ENCODE data around the gene FIGN. TPM values are rescaled to one million over a fixed set of nuclear protein-coding genes. Genes with fewer than 3 reads are reported as not detected.

FIGN gene
- total and polyA plus RNA-seq, 2 of the 13 experiments (the other 11 are each of a cell fraction or from before 2014, with no cell fraction given) = 6.6 to 6.7 TPM

DNA sequence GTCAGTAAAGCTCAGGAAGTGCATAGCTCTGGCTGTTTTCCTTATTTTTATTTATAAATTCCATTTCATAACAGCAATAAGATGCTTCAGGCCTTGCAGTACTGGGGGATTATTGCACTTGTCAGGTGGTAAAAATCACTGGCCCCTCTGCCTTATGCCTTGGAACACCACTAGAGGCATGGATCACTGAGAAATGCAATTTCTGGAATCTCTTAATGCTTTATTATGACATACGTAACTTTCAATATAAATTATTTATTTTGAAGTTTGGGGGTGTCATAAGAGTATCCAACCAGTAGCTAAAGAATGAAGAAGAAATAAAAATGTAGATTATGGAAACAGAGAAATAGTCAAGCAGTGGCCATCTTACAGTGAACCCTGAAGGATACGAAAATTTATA, 183.1 kb downstream of the FIGN start (continued):
- TF ChIP-seq, protein P1, sequence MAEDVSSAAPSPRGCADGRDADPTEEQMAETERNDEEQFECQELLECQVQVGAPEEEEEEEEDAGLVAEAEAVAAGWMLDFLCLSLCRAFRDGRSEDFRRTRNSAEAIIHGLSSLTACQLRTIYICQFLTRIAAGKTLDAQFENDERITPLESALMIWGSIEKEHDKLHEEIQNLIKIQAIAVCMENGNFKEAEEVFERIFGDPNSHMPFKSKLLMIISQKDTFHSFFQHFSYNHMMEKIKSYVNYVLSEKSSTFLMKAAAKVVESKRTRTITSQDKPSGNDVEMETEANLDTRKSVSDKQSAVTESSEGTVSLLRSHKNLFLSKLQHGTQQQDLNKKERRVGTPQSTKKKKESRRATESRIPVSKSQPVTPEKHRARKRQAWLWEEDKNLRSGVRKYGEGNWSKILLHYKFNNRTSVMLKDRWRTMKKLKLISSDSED (CRISPR knock-in tag; IDR thresholded peaks at IDR 0.05) = no peak
- TF ChIP-seq FLYWCH1 (CRISPR knock-in tag; IDR thresholded peaks at IDR 0.05) (no peak), KAT8 (CRISPR knock-in tag; IDR thresholded peaks at IDR 0.05) (no peak), RXRB (CRISPR knock-in tag; IDR thresholded peaks at IDR 0.05; ENCODE audit: borderline replicate concordance) (no peak), THAP7 (CRISPR knock-in tag; IDR thresholded peaks at IDR 0.05) (no peak), ZNF331 (CRISPR knock-in tag; IDR thresholded peaks at IDR 0.05) (no peak), PHB2 (IDR thresholded peaks at IDR 0.05; ENCODE audit: partially characterized antibody) (no peak)
- TF ChIP-seq, protein P2, sequence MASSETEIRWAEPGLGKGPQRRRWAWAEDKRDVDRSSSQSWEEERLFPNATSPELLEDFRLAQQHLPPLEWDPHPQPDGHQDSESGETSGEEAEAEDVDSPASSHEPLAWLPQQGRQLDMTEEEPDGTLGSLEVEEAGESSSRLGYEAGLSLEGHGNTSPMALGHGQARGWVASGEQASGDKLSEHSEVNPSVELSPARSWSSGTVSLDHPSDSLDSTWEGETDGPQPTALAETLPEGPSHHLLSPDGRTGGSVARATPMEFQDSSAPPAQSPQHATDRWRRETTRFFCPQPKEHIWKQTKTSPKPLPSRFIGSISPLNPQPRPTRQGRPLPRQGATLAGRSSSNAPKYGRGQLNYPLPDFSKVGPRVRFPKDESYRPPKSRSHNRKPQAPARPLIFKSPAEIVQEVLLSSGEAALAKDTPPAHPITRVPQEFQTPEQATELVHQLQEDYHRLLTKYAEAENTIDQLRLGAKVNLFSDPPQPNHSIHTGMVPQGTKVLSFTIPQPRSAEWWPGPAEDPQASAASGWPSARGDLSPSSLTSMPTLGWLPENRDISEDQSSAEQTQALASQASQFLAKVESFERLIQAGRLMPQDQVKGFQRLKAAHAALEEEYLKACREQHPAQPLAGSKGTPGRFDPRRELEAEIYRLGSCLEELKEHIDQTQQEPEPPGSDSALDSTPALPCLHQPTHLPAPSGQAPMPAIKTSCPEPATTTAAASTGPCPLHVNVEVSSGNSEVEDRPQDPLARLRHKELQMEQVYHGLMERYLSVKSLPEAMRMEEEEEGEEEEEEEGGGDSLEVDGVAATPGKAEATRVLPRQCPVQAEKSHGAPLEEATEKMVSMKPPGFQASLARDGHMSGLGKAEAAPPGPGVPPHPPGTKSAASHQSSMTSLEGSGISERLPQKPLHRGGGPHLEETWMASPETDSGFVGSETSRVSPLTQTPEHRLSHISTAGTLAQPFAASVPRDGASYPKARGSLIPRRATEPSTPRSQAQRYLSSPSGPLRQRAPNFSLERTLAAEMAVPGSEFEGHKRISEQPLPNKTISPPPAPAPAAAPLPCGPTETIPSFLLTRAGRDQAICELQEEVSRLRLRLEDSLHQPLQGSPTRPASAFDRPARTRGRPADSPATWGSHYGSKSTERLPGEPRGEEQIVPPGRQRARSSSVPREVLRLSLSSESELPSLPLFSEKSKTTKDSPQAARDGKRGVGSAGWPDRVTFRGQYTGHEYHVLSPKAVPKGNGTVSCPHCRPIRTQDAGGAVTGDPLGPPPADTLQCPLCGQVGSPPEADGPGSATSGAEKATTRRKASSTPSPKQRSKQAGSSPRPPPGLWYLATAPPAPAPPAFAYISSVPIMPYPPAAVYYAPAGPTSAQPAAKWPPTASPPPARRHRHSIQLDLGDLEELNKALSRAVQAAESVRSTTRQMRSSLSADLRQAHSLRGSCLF (CRISPR knock-in tag; IDR thresholded peaks at IDR 0.05; ENCODE audit: borderline replicate concordance) = no peak

All from HepG2 (cell line).